Endothelial cell of umbilical vein (primary cell): ENCODE data around the gene ADGRG4.

ENCODE experiments used
- CTCF ChIP-seq, 2 donors: IDR thresholded peaks; 1 replicate in 1 of 2; 2 replicates in 1 of 2; pipeline ENCODE4 v1.5.1; 2011; ENCODE audit warnings: low read length in 2 of 2, mild to moderate bottlenecking in 2 of 2, moderate library complexity in 2 of 2, control low read depth in 1 of 2, inconsistent platforms in 1 of 2, low read depth in 1 of 2; ENCODE audit not compliant: insufficient read depth in 1 of 2; ENCODE audit errors: extremely low read depth in 1 of 2
- EZH2 ChIP-seq: IDR thresholded peaks from 2 replicates; pipeline ENCODE4 v1.6.1; 2012; ENCODE audit warnings: borderline replicate concordance, low read depth, mild to moderate bottlenecking, moderate library complexity, low read length, inconsistent platforms; ENCODE audit not compliant: severe bottlenecking
- POLR2A ChIP-seq: IDR thresholded peaks from 2 replicates; pipeline ENCODE4 v1.6.1; 2012; ENCODE audit warnings: low read depth, mild to moderate bottlenecking, control low read depth, low read length

GRCh38 chrX:136262812-136263315, 37.9 kb upstream of the ADGRG4 start:
- TF ChIP-seq EZH2 = no peak
- TF ChIP-seq POLR2A = no peak
- no peak for TF ChIP-seq CTCF (IDR thresholded peaks at IDR 0.05; ENCODE audit: extremely low read depth in 1 of 2, insufficient read depth in 1 of 2, low read depth in 1 of 2, low read length in 2 of 2)
